ENCODE measurements around the gene SCD5.

DNA sequence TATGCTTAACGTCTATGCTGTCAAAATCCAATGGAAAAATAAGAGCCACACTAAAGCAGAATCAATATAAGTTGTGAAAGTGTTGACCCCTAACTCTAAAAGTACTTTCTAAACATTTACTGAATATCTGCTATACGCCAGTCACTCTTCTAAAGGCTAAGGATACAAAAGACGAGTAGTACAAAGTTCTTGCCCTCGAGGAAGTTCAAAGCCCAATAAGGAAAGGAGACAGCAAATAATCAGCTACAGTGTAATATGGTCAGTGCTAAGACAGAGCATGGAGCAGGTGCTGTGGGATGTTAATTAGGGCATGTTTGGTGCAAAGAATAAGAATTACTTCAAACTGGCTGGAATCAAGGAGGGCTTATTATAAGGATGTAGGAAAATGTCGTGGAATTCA, 205.2 kb downstream of the SCD5 start:
- TF ChIP-seq CTCF (IDR thresholded peaks at IDR 0.05) (no peak), CEBPB (IDR thresholded peaks at IDR 0.05) (no peak), POLR2A (IDR thresholded peaks at IDR 0.05; ENCODE audit: low read length) (no peak), JUN (IDR thresholded peaks at IDR 0.05) (no peak), RAD21 (conservative IDR thresholded peaks at IDR 0.05 in 1 of 2, IDR thresholded peaks at IDR 0.05 in 1 of 2) (no peak), GATA3 (IDR thresholded peaks at IDR 0.05; ENCODE audit: borderline replicate concordance) (no peak), HOXA7 (CRISPR knock-in tag; IDR thresholded peaks at IDR 0.05) (no peak), POLR2AphosphoS2 (conservative IDR thresholded peaks at IDR 0.05; ENCODE audit: low read length) (no peak), MYC (IDR thresholded peaks at IDR 0.05; ENCODE audit: borderline replicate concordance, low read length) (no peak), REST (IDR thresholded peaks at IDR 0.05) (no peak), MAZ (IDR thresholded peaks at IDR 0.05; ENCODE audit: borderline replicate concordance, low read depth, low read length) (no peak), HDAC2 (IDR thresholded peaks at IDR 0.05) (no peak), SREBF2 (IDR thresholded peaks at IDR 0.05) (no peak)
- TF ChIP-seq, protein P1, sequence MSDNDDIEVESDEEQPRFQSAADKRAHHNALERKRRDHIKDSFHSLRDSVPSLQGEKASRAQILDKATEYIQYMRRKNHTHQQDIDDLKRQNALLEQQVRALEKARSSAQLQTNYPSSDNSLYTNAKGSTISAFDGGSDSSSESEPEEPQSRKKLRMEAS (IDR thresholded peaks at IDR 0.05), result no peak

Measured in A549 (cell line).